Measurements from ENCODE around the gene EXOC2.

DNA sequence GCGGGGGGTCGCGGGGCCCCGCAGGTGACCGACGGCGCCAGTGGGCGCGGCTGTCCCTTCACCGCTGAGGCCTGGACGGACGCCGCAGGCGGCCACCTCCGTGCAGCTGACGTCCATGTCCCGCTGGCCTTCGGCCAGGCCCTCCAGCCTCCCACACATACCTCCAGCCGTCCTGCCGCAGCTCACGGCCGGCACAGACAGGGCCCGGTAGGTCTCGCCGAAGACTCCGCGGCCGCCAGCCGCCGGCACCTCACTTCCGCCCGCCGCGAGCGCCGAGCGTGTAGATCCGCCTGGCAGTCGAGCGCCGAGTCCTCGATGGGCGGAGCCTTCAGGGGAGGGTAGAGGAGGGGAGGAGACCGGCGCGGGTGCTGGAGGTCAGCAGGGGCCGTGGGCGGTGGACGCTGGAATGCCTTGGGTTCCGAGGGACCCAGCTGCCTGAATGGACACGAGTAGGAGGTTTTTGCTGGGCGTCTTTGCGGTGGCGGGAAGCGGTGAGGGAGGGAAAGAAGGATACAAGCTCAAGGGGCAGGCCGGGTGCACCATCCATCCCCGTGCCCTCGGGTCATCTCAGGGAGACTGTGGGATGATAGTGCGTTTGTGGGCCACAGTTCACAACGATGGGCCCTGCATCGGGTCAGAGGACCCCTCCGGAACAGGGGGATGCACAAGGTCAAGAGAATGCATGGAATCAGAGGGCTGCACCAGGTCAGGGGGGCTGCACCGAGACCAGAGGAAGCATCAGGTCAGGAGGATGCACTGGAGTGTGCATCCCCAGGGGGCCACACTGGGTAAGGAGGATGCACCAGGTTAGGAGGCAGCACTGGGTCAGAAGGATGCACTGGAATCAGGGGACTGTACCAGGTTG lies at the start of gene EXOC2:
- TF ChIP-seq CTCF (IDR thresholded peaks at IDR 0.05; ENCODE audit: low read depth, low read length, poor library complexity, severe bottlenecking) (no peak), EZH2phosphoT487 (IDR thresholded peaks at IDR 0.05; ENCODE audit: borderline replicate concordance, low read length) (no peak)

Data from DOHH2 (cell line).